ENCODE measurements around the gene CDH10. TPM values are rescaled to one million over a fixed set of nuclear protein-coding genes. Genes with fewer than 3 reads are reported as not detected.

The CDH10 gene
- 0.16 to 0.44 TPM (median 0.19 TPM) in 5 replicates for total RNA-seq (2022; extraction: Qiagen RNA extraction; ENCODE audit: low read depth)

GRCh38 chr5:24644761-24645160 lies at the start of gene CDH10:
CDH10 (minus strand) TSS chr5:24644978; CDS start chr5:24593490, 51,488 bp downstream.

